KMS-11 (cell line): ENCODE results near the gene PRG2.

ENCODE experiments used
- H2AFZ ChIP-seq: fragments of 200-600 bp; sonication (generic); 2 replicates; pipeline ENCODE4 v1.6.1; 2016; ENCODE audit warnings: antibody characterized with exemption, mixed run types, low read depth
- H3K27ac ChIP-seq: fragments of 200-600 bp; sonication (generic); 2 replicates; pipeline ENCODE4 v1.6.1; 2016; ENCODE audit warnings: mild to moderate bottlenecking, mixed run types
- H3K27me3 ChIP-seq: fragments of 200-600 bp; sonication (generic); 2 replicates; pipeline ENCODE4 v1.6.1; 2017; ENCODE audit warnings: mild to moderate bottlenecking, low read depth, mixed run types, moderate library complexity; ENCODE audit not compliant: insufficient read depth
- H3K36me3 ChIP-seq: fragments of 200-600 bp; sonication (generic); 2 replicates; pipeline ENCODE4 v1.6.1; 2017; ENCODE audit warnings: mild to moderate bottlenecking, mixed run types; ENCODE audit not compliant: insufficient read depth
- H3K4me1 ChIP-seq: fragments of 200-600 bp; sonication (generic); 2 replicates; pipeline ENCODE4 v1.6.1; 2016; ENCODE audit warnings: mild to moderate bottlenecking, low read depth, mixed run types; ENCODE audit not compliant: poor library complexity, severe bottlenecking
- H3K4me2 ChIP-seq: fragments of 200-600 bp; sonication (generic); 2 replicates; pipeline ENCODE4 v1.7.0; 2016; ENCODE audit warnings: mild to moderate bottlenecking, mixed run types
- H3K4me3 ChIP-seq: fragments of 200-600 bp; sonication (generic); IDR thresholded peaks from 2 replicates; pipeline ENCODE4 v1.6.1; 2017; ENCODE audit warnings: low read depth, low read length, mixed read lengths; ENCODE audit not compliant: insufficient read depth
- H3K79me2 ChIP-seq: fragments of 200-600 bp; sonication (generic); 2 replicates; pipeline ENCODE4 v1.6.1; 2016; ENCODE audit warnings: low read depth, mixed run types; ENCODE audit not compliant: insufficient read depth
- H3K9ac ChIP-seq: fragments of 200-600 bp; sonication (generic); 2 replicates; pipeline ENCODE4 v1.6.1; 2016; ENCODE audit warnings: mild to moderate bottlenecking, mixed run types
- H4K20me1 ChIP-seq: fragments of 200-600 bp; sonication (generic); 2 replicates; pipeline ENCODE4 v1.6.1; 2016; ENCODE audit warnings: mild to moderate bottlenecking, mixed run types; ENCODE audit not compliant: insufficient read depth
- TF ChIP-seq, protein P1 (sequence below): fragments of 200-600 bp; sonication (generic); conservative IDR thresholded peaks from 2 replicates; pipeline ENCODE4 v1.6.1; 2017; ENCODE audit warnings: low read depth, mild to moderate bottlenecking, antibody characterized with exemption, low read length, moderate library complexity, mixed read lengths

PRG2 gene

DNA sequence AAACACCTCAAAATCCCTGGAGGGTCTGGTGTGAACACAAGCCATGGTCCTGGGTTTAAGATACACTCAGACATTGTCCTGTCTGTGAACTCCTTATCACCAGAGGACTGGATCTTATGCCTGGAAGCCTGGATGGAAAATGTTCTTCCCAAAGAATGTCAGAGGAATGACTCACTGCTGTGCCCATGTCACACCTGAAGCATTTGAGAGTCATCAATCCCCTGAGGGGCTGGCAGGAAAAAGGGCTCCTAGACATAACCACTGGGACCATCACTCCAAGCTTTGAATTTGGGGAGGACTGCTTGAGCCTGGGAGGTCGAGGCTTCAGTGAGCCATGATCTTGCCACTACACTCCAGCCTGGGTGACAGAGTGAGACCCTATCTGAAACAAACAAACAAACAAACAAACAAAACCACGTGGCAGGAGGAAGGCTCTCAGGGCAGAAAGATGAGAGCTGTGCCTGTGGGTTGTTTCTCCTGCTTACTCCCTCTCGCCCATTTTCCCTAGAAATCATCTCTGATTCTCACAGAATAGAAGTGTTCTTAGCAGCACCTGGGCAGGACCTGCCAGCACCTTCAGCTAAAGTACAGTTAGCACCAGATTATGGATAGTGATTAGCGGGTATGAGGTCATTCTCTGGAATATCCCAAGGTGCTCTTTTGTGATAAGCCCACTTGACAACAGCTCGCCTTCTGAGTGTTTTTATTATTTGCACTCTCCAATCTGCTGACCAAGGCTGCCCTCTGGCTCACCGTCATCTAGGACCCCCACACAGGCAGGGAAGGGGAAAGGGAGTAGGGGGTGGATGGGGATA lies 11.9 kb upstream of the PRG2 start:
- Histone ChIP-seq H3K9ac (no peak overlapping the region), H3K27me3 (no peaks in the 10 kb centered on the region), H2AFZ (no peak overlapping the region), H3K4me2 (no peak overlapping the region), H4K20me1 (no peaks in the 10 kb centered on the region), H3K36me3 (no peaks in the 10 kb centered on the region), H3K27ac (no peak overlapping the region), H3K4me1 (no peaks in the 10 kb centered on the region), H3K79me2 (no peaks in the 10 kb centered on the region), H3K4me3 (no peak overlapping the region)
- TF ChIP-seq, protein P1, sequence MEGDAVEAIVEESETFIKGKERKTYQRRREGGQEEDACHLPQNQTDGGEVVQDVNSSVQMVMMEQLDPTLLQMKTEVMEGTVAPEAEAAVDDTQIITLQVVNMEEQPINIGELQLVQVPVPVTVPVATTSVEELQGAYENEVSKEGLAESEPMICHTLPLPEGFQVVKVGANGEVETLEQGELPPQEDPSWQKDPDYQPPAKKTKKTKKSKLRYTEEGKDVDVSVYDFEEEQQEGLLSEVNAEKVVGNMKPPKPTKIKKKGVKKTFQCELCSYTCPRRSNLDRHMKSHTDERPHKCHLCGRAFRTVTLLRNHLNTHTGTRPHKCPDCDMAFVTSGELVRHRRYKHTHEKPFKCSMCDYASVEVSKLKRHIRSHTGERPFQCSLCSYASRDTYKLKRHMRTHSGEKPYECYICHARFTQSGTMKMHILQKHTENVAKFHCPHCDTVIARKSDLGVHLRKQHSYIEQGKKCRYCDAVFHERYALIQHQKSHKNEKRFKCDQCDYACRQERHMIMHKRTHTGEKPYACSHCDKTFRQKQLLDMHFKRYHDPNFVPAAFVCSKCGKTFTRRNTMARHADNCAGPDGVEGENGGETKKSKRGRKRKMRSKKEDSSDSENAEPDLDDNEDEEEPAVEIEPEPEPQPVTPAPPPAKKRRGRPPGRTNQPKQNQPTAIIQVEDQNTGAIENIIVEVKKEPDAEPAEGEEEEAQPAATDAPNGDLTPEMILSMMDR: no peak

DNA sequence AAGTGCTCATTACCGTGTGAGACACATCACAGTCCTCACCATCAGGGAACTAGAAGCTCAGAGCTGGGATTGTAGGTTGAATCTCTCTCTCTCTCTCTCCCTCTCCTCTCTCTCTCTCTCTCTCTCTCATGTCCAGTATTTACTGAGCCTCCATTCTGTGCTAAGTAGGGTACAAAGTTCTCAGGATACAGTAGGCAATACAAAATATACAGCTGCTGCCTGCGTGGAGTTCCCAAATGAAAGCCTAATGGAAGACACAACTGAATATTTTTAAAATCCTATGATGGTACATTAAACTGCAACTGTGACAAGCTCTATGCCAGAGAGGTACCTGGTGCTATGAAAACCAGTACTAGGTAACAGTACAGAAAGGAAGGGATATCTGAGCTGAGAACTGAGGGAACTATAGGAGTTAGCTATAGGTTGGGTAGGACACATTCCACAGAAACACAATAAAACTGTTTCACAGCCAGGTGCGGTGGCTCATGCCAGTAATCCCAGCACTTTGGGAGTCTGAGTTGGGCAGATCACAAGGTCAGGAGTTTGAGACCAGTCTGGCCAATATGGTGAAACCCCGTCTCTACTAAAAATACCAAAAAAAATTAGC lies 9.6 kb upstream of the PRG2 start:
- TF ChIP-seq, protein P1: no peak
- no peak overlapping the region for H2AFZ ChIP-seq
- no peaks in the 10 kb centered on the region for H4K20me1 ChIP-seq
- H3K4me2 ChIP-seq: no peak overlapping the region
- H3K27me3 ChIP-seq: no peaks in the 10 kb centered on the region
- H3K27ac ChIP-seq: no peak overlapping the region
- no peak overlapping the region for H3K4me3 ChIP-seq
- H3K36me3 ChIP-seq: no peaks in the 10 kb centered on the region
- H3K79me2 ChIP-seq: no peaks in the 10 kb centered on the region
- no peak overlapping the region for H3K9ac ChIP-seq
- no peaks in the 10 kb centered on the region for H3K4me1 ChIP-seq

DNA sequence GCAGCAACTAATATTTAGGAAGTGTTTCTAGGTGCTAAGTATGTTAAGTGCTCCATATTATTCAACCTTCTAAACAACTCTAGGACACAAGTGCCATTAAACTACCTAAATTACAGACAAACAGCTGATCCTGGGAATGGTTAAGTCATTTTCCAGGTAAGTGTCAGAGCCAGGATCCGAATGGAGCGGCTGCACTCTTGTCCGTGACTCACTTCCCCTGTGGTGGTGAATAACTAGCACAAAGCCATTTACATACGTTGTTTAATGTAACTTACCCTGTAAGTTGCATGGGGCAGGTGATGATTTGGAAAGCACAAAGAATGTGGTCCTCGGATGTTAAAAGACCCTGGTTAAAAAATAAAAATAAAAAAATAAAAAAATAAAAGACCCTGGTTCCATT lies 8.8 kb upstream of the PRG2 start:
- H3K79me2 ChIP-seq: no peaks in the 10 kb centered on the region
- TF ChIP-seq, protein P1: no peak
- no peak overlapping the region for H3K9ac ChIP-seq
- H4K20me1 ChIP-seq: no peaks in the 10 kb centered on the region
- no peaks in the 10 kb centered on the region for H3K27me3 ChIP-seq
- H3K4me1 ChIP-seq: no peaks in the 10 kb centered on the region
- H3K27ac ChIP-seq: no peak overlapping the region
- no peak overlapping the region for H3K4me3 ChIP-seq
- no peak overlapping the region for H3K4me2 ChIP-seq
- no peaks in the 10 kb centered on the region for H3K36me3 ChIP-seq
- H2AFZ ChIP-seq: no peak overlapping the region

DNA sequence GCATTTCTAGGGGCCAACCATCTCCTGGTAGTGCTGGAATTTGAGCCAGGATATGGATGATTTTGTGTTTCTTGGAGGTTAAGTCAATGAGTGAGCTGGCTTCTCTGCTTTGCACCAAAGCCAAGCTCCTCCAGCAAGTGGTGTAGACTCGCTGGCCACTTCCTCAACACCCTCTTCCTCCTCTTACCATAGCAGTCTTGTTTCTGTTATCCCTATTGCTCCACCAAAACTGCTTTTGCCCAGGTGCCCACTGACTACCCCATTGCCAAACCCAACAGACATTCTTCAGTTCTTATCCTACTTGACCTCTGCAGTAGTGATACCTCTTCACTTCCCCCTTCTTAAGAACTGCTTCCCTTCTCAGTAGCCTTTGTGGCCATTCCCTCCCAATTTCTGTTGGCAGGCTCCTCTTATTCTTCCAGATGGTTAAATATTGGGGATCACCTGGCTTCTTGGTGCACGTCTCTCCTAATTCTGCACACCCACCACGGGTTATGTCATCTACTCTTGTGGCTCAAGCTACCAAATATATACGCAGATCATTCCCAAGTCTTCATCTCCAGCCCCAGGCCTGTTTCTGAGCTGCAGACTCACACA lies 7.0 kb upstream of the PRG2 start:
- H2AFZ ChIP-seq: no peak overlapping the region
- no peaks in the 10 kb centered on the region for H4K20me1 ChIP-seq
- H3K4me1 ChIP-seq: no peaks in the 10 kb centered on the region
- H3K4me2 ChIP-seq: no peak overlapping the region
- H3K36me3 ChIP-seq: no peaks in the 10 kb centered on the region
- TF ChIP-seq, protein P1: no peak
- H3K27ac ChIP-seq: no peak overlapping the region
- H3K27me3 ChIP-seq: no peaks in the 10 kb centered on the region
- no peaks in the 10 kb centered on the region for H3K79me2 ChIP-seq
- H3K4me3 ChIP-seq: no peak overlapping the region
- no peak overlapping the region for H3K9ac ChIP-seq
